Neural cell (in vitro differentiated cells): ENCODE measurements around the gene PDAP1.

Experiments
- EP300 ChIP-seq: fragments of 450-650 bp; conservative IDR thresholded peaks from 2 replicates; pipeline ENCODE4 v1.6.1; 2014; ENCODE audit warnings: antibody characterized with exemption, mild to moderate bottlenecking, moderate library complexity; ENCODE audit not compliant: poor library complexity, severe bottlenecking
- POLR2AphosphoS5 ChIP-seq: IDR thresholded peaks from 2 replicates; pipeline ENCODE4 v1.6.1; 2012
- SMC3 ChIP-seq: fragments of 450-650 bp; conservative IDR thresholded peaks from 2 replicates; pipeline ENCODE4 v1.6.1; 2014; ENCODE audit warnings: antibody characterized with exemption, mild to moderate bottlenecking, moderate library complexity; ENCODE audit not compliant: poor library complexity
- TAF1 ChIP-seq: IDR thresholded peaks from 2 replicates; pipeline ENCODE4 v1.6.1; 2012; ENCODE audit warnings: low read depth
- TF ChIP-seq, protein P1 (sequence below): fragments of 450-650 bp; IDR thresholded peaks from 2 replicates; pipeline ENCODE4 v1.5.1; 2014; ENCODE audit warnings: antibody characterized with exemption, mild to moderate bottlenecking, moderate library complexity; ENCODE audit not compliant: poor library complexity, severe bottlenecking
- TF ChIP-seq, protein P2 (sequence below): IDR thresholded peaks from 2 replicates; pipeline ENCODE4 v1.6.1; 2012; ENCODE audit warnings: borderline replicate concordance

DNA sequence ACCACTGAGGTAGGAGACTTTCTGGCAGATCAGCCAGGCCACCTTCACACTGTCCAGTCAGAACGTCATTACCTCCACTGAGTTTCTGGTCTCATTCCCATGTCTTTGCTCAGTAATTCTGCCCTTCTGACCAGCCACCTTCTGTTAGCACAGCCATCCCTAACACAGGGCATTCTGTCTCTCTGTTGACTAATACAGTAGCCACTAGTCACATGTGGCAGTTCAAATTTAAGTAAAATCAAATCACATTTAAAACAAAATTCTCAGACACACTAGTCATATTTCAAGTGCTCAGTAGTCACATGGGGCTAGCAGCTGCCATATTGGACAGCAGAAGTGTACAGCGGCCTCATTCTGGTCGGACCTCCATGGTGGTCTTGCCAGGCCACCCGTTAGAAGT is 37.7 kb upstream of the PDAP1 start:
- no peak for TF ChIP-seq TAF1
- TF ChIP-seq, protein P1, sequence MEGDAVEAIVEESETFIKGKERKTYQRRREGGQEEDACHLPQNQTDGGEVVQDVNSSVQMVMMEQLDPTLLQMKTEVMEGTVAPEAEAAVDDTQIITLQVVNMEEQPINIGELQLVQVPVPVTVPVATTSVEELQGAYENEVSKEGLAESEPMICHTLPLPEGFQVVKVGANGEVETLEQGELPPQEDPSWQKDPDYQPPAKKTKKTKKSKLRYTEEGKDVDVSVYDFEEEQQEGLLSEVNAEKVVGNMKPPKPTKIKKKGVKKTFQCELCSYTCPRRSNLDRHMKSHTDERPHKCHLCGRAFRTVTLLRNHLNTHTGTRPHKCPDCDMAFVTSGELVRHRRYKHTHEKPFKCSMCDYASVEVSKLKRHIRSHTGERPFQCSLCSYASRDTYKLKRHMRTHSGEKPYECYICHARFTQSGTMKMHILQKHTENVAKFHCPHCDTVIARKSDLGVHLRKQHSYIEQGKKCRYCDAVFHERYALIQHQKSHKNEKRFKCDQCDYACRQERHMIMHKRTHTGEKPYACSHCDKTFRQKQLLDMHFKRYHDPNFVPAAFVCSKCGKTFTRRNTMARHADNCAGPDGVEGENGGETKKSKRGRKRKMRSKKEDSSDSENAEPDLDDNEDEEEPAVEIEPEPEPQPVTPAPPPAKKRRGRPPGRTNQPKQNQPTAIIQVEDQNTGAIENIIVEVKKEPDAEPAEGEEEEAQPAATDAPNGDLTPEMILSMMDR, result no peak
- no peak for TF ChIP-seq EP300
- TF ChIP-seq, protein P2, sequence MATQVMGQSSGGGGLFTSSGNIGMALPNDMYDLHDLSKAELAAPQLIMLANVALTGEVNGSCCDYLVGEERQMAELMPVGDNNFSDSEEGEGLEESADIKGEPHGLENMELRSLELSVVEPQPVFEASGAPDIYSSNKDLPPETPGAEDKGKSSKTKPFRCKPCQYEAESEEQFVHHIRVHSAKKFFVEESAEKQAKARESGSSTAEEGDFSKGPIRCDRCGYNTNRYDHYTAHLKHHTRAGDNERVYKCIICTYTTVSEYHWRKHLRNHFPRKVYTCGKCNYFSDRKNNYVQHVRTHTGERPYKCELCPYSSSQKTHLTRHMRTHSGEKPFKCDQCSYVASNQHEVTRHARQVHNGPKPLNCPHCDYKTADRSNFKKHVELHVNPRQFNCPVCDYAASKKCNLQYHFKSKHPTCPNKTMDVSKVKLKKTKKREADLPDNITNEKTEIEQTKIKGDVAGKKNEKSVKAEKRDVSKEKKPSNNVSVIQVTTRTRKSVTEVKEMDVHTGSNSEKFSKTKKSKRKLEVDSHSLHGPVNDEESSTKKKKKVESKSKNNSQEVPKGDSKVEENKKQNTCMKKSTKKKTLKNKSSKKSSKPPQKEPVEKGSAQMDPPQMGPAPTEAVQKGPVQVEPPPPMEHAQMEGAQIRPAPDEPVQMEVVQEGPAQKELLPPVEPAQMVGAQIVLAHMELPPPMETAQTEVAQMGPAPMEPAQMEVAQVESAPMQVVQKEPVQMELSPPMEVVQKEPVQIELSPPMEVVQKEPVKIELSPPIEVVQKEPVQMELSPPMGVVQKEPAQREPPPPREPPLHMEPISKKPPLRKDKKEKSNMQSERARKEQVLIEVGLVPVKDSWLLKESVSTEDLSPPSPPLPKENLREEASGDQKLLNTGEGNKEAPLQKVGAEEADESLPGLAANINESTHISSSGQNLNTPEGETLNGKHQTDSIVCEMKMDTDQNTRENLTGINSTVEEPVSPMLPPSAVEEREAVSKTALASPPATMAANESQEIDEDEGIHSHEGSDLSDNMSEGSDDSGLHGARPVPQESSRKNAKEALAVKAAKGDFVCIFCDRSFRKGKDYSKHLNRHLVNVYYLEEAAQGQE, result no peak
- no peak for TF ChIP-seq POLR2AphosphoS5
- no peak for TF ChIP-seq SMC3
